NCI-H1436 treated with DMSO at 0.1 percent for 48 hours (cell line): ENCODE results near the gene TM9SF2.
"Not testable (repeated sequence)": the region's sequence is repeated elsewhere in the genome, so short reads cannot be mapped to it uniquely, and the experiment has no call there.

Experiments used
- DNase-seq: peaks from one replicate; lab custom pipeline; 2025; lab: John Stamatoyannopoulos, UW

TM9SF2 gene

DNA sequence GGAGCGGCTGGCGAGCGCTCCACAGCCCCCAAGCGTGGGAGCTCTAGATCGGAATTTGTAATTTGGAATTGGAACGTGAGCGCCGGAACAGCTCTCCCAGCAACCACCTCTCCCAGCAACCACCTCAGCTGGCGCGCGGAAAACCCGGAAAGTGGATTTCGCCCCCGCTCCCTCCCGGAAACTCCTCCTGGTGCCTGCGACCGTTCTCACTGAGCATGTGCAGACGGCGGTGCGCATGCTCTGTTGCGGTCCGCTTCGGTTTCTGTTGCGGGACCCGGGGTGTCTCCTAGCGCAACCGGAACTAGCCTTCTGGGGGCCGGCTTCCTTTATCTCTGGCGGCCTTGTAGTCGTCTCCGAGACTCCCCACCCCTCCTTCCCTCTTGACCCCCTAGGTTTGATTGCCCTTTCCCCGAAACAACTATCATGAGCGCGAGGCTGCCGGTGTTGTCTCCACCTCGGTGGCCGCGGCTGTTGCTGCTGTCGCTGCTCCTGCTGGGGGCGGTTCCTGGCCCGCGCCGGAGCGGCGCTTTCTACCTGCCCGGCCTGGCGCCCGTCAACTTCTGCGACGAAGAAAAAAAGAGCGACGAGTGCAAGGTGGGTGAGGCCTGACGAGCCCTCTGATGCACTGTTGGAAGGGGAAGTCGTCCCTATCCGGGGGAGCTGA, at the start of gene TM9SF2:
TM9SF2 (plus strand) TSS at position 289 of the 664 bp plus-strand sequence; CDS start at position 424, 135 bp downstream.
- DNase-seq = peak; percentile 77

DNA sequence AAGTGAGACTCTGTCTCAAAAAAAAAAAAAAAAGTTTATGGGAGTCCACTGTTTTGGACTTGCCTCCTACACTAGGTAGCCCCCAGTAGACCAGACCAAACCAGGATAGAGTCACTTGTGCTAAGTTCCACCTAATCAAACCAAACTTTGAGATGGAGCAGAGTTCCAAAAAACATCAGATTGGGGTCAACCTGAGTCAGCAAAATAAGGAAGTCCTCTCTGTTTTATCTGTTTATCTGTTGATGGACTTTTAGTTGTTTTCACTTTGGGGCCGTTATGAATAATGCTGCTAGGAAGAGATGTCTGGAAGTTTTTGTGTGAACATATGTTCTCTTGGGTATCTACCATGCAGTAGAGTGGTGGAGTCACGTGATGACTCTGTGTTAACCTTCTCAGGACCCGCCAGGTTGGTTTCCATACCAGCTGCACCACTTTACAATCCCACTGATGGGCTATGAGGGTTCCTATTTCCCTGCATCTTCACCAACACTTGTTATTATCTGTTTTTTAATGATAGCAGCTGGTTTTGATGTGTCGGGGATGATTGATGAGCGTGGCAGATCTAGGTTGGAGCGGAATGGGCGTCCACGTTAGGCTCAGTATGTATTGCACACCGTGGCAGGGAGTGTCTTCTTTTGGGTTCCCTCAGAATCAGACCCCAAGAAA, 46.6 kb upstream of the TM9SF2 start:
- DNase-seq = no peak

GRCh38 chr13:99459099-99459850, 42.0 kb upstream of the TM9SF2 start:
- DNase-seq = no peak

DNA sequence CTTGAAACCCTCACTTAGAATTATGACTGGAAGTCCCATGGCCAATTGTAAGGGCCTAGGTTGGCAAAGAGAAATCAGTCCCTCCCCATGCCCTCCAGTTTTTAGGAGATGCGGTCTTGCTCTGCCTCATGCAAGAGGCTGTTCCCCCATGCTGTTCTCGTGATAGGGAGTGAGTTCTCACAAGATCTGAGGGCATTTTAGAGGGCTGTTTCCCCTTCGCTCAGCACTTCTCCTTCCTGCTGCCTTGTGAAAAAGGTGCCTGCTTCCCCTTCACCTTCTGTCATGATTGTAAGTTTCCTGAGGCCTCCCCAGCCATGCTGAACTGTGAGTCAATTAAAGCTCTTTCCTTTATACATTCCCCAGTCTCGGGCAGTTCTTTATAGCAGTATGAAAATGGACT, 40.5 kb upstream of the TM9SF2 start:
- not testable (repeated sequence) for DNase-seq

DNA sequence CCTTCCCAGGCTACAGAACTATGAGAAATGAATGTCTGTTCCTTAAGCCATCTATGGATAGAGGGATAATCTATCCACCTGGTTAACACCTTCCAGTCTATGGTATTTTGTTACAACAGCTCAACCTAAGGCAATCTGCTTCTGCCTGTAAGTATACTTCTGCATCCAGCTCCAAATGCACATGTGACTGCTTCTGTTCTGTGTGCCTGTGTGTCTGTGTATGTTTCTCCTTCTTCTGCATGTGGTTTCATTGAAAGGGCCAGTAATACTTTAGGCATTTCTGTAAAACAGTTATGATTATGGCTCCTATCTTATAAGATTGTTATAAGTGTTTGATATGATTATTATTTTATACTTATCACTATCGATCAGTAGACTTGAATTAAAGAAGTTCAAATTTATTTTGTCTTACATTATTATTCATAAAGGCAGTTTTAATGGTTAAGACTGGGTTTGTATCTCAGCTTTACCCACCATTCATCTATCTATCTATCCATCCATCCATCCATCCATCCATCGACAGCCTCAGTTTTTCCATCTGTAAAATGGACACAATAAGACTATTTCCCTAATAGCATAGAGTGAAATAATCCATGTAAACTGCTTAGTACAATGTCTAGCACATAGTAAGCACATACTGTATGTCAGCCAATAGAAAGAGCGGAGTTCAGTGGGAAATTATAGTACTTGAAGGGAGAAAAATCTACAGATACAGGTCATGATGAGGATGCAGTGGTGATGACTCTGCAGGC, 37.5 kb upstream of the TM9SF2 start:
- no peak for DNase-seq

DNA sequence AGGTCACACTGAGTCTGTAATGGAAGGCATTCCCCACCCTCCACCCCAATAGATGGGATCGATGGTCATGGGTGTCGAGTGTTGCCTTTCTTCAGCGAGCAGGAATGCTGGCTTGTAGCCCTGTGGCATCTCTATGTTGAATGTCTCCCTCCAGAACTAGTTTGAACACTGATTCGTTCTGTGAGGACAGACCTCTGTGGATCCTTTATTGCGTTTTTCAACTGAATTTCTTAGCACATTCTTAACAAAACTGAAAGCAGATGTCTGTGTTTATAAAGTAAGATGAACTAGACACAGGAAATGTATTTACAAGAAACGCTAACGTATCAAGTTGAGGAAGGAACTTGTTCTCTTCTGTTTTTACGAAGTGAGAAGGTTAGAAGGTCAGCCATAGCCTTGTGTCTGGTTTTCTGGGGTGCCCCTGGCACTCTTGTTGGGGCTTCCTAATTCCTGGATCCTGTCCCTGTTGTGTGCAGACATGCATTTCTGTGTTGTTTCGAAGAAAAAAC, 36.8 kb upstream of the TM9SF2 start:
- DNase-seq = no peak

DNA sequence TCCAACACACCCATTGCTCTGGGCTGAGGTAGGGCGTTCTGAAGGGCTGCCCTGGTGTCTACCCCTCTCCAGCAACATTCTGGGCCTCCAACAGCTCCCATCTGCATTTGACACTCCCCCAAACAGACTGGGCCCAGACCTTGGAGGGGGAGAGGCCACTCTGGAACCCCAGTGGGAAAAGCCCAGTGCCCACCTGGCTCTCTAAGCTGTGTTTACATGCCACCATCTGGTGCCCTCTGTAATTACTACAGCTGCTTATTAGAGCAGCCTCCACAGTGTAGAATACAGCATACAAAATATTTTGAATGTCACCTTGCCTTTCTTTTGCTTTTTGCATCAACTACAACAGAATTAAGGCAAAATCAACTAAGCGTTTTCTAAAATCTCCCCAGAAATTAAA, 35.8 kb upstream of the TM9SF2 start:
- DNase-seq = peak; percentile 64

- DNase-seq = no peak
Measured at GRCh38 chr13:99467764-99468163, 33.5 kb upstream of the TM9SF2 start.

DNA sequence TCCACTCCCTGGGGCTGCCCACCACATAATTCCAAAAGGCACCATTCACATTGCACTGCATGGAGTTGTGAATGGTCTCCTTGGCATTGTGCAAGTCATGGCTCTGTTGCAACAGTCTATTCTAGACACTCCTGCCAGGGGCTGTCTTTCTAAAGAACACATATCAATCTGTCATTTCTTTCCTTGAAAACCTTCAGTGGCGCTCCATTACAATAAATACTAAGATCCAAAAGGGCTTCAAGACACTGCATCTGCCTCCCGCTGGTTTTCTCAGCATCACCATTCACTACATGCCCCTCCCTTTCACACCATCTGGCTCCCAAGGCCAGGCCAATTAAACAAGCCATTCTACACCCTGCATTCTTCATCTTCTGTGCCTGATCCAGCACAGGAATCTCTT, 32.2 kb upstream of the TM9SF2 start:
- no peak for DNase-seq

DNA sequence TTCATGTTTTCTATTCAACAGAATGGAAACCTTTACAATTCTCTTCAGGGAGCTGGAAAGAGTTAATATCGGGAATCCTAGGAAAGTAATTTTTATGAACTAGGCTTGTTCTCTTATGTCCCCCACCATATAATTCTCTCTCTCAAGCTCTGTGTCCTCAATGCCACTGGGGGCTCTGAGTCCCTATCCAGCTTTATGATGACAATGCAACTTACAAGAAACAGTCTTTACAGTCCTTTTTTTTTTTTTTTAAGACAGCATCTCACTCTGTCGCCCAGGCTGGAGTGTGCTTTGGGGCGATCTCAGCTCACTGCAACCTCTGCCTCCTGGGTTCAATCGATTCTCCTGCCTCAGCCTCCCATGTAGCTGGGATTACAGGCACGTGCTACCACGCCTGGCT, 31.2 kb upstream of the TM9SF2 start:
- no peak for DNase-seq

- no peak for DNase-seq
Measured at GRCh38 chr13:99471221-99472121, 29.8 kb upstream of the TM9SF2 start.

DNA sequence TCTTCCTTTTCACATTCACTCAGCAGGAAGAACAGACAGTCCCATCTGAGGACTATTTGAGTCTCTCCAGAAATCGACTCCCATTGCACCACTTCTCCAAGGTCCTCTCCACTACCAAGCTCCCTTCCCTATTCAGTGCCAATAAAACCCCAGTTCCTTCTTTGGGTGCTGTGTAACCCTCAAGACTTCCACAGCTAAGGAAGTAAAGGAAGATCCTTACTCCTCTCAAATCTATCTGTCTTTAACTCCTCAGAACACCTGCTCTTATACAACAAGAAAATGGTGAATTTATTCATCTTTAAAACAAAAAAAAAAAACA, 29.2 kb upstream of the TM9SF2 start:
- no peak for DNase-seq

DNA sequence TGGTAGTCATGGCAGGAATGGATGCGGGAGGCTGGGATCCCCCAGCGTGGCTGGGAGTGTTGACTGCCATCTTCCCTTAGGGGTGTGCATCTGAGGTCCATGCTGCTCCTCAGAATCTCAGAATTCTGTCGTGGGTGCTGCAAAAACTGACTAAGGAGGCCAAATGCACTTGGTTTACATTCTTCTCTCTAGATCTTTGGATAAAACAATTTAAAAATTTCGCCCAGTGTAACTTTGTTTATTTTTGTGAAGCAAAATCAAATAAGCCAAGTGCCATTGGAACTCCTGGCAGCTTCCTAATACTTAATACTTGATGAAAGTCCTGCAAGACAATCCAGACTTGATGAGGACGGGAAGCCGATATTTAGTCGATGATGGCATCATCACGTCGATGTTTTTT, 27.8 kb upstream of the TM9SF2 start:
- no peak for DNase-seq

DNA sequence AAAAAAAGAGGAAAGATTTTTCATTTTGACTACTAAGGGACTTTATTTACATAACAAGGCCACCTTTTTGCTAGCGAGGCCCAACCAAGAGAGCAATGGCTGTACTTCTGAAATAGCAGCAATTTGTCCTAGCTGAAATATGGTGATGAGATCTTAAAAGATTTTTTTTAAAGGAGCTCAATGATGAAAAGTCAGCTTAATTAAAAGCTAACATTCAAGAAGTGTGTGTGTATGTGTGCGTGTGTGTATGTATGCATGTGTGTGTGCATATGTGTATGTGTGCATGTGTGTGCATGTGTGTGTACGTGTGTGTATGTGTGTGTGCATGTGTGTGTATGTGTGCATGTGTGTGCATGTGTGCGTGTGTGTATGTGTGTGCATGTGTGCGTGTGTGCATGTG, 24.6 kb upstream of the TM9SF2 start:
- DNase-seq = no peak

DNA sequence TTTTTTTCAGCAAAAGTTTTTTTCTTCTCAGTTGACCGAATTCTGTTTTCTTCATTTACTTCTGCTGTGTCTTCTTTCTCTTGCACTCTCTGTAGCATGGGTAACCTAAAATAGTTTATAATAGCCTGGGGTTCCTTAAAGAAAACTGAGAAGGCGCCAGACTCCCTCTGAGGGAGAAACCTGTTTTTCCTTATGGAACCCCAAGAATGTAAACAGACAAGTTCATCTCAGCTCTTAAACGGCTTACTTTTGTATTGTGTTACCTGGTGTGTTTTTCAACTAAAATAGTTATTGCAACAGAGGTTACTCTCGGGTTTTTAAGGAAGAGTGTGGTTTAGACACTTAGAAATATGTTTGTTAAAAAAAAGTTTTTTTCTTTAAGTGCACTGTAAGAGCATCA, 23.8 kb upstream of the TM9SF2 start:
- DNase-seq = no peak

GRCh38 chr13:99481366-99481765, 19.9 kb upstream of the TM9SF2 start:
- no peak for DNase-seq

GRCh38 chr13:99484473-99484872, 16.8 kb upstream of the TM9SF2 start:
- no peak for DNase-seq

DNA sequence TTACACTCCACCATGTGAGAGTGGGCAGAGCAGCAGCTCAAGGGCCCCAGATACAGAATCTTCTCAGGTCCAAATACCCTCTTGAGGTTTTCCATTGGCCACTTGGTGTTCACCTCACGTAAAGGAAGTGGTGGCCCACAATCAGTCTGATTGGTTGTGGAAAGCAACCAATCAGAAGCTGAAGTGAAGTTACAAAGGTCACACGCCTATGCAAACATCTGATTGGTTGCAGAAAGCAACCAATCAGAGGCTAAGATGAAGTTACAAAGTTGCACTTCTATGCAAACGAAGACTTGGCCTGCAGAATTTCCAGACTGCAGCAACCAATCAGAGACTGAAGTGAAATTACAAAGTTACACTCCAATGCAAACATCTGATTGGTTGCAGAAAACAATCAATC, 14.3 kb upstream of the TM9SF2 start:
- DNase-seq = no peak

GRCh38 chr13:99489028-99489427, 12.2 kb upstream of the TM9SF2 start:
- no peak for DNase-seq

DNA sequence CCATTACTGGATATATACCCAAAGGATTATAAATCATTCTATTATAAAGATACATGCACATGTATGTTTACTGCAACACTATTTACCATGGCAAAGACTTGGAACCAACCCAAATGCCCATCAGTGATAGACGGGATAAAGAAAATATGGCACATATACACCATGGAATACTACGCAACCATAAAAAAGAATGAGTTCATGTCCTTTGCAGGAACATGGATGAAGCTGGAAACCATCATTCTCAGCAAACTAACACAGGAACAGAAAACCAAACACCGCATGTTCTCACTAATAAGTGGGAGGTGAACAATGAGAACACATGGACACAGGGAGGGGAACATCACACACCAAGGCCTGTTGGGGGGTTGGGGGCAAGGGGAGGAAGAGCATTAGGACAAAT, 9.5 kb upstream of the TM9SF2 start:
- DNase-seq = not testable (repeated sequence)

DNA sequence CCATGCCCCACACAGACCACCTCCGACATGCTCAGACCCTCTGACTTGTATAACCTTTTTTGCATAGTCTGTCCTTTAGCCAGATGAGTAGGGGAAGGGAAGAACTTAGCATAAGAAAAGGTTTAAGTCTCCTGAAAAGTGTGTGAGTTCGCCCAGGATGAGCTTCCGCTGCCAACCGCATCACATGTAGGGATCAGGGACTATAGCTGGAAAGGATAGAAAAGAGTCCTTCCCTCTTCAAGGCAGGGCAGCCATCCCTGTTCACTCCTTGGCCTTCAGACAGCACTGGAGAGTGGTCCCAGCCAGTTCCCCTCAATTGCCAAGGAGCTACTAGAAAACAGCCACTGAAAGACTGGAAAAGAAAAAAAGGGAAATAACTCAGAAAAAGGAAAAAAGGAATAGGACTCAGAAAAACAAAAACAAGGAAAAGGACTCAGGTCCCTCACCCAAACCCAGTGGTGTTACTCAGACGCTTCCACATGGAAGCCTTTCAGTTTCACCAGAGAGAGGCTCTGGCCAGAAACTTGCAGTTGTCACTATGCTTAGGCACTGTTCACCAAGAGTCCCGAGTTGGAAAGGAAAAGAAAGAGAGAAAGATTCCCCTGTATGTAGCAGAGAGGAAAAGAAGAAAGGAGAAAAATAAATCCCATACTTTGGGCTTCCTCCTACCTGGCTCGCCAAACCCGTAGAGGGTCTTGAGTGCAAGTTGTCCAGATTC, 5.6 kb upstream of the TM9SF2 start:
- DNase-seq = no peak
